ENCODE results near the gene SLIT1.

The SLIT1 gene

DNA sequence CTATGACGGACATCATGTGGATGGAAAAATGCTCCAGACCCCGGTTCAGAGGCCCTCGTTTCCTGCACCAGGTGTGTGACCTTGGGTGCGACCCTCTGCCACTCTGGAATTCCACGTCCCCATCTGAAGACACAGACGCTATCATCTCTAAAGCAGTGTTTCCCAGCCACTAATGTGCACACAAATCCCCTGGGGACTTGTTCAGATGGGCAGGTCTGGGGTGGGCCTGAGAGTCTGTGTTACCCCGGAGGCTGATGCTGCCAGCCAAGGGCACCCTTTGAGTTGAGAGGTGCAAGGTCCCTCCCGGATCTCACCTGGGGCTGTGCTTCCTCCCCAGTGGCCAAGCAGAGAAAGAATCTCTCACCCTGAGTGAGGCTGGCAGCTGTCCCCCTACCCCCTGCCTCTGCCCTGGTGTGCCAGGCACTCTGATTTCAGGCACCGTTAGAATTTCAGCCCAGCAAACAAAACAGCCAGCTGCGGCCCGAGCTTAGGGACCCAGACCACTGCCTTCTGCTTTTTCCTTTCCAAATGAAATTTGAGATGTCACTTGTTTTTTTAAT lies 90.0 kb downstream of the SLIT1 start:
- TF ChIP-seq, protein P1, sequence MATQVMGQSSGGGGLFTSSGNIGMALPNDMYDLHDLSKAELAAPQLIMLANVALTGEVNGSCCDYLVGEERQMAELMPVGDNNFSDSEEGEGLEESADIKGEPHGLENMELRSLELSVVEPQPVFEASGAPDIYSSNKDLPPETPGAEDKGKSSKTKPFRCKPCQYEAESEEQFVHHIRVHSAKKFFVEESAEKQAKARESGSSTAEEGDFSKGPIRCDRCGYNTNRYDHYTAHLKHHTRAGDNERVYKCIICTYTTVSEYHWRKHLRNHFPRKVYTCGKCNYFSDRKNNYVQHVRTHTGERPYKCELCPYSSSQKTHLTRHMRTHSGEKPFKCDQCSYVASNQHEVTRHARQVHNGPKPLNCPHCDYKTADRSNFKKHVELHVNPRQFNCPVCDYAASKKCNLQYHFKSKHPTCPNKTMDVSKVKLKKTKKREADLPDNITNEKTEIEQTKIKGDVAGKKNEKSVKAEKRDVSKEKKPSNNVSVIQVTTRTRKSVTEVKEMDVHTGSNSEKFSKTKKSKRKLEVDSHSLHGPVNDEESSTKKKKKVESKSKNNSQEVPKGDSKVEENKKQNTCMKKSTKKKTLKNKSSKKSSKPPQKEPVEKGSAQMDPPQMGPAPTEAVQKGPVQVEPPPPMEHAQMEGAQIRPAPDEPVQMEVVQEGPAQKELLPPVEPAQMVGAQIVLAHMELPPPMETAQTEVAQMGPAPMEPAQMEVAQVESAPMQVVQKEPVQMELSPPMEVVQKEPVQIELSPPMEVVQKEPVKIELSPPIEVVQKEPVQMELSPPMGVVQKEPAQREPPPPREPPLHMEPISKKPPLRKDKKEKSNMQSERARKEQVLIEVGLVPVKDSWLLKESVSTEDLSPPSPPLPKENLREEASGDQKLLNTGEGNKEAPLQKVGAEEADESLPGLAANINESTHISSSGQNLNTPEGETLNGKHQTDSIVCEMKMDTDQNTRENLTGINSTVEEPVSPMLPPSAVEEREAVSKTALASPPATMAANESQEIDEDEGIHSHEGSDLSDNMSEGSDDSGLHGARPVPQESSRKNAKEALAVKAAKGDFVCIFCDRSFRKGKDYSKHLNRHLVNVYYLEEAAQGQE (IDR thresholded peaks at IDR 0.05; ENCODE audit: low read depth): no peak

DNA sequence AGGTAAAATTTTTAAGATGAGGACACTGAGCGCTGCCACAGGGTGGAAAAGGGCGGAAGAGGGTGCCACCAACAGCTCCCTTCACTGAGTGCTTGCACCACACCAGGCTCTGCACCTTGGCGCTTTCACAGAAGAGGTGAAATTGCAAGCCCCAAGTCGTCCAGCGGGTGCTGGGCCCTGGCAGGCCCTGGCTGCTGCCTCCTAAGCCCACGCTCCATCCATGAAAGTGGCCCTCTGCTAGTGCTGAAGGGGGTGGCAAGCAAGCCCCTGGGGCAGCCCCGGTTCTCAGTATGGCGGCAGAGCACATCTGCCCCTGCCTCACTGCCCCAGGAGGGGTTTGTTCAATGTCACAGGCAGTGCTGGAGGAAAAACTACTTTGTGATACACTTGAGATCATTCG lies 95.1 kb downstream of the SLIT1 start:
- TF ChIP-seq NFIC (IDR thresholded peaks at IDR 0.05): no peak
- TF ChIP-seq YY1 (IDR thresholded peaks at IDR 0.05; ENCODE audit: low read depth): no peak
- TF ChIP-seq, protein P2, sequence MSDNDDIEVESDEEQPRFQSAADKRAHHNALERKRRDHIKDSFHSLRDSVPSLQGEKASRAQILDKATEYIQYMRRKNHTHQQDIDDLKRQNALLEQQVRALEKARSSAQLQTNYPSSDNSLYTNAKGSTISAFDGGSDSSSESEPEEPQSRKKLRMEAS (IDR thresholded peaks at IDR 0.05): no peak
- TF ChIP-seq TAF1 (IDR thresholded peaks at IDR 0.05; ENCODE audit: low read depth): no peak

DNA sequence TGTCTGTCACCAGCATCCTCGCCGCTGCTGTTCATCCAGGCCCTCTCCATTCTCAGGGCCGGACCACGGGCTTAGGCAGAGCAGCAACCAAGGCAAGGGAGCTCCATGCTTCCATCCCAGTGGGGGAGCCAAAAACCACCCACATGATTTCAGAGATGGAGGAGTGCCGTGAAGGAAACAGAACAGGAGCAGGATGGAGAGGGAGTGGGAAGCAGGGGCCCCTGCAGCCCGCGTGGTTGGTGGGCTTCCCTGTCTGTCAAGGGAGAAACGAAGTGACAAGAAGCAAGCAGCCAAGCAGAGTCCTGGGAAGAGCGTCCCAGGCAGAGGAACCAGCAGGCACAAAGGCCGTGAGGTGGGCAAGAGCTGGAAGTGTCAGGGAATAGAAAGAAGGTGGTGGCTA lies 95.7 kb downstream of the SLIT1 start:
- TF ChIP-seq EP300 (IDR thresholded peaks at IDR 0.05; ENCODE audit: borderline replicate concordance): no peak
- TF ChIP-seq NFIC (IDR thresholded peaks at IDR 0.05): no peak
- no peak for TF ChIP-seq RAD21 (IDR thresholded peaks at IDR 0.05; ENCODE audit: low read depth)
- TF ChIP-seq TEAD4 (IDR thresholded peaks at IDR 0.05): no peak
- TF ChIP-seq TAF1 (IDR thresholded peaks at IDR 0.05; ENCODE audit: low read depth): no peak
- TF ChIP-seq, protein P3, sequence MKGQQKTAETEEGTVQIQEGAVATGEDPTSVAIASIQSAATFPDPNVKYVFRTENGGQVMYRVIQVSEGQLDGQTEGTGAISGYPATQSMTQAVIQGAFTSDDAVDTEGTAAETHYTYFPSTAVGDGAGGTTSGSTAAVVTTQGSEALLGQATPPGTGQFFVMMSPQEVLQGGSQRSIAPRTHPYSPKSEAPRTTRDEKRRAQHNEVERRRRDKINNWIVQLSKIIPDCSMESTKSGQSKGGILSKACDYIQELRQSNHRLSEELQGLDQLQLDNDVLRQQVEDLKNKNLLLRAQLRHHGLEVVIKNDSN (IDR thresholded peaks at IDR 0.05): no peak
- TF ChIP-seq CREB1 (IDR thresholded peaks at IDR 0.05; ENCODE audit: low read depth): no peak
- no peak for TF ChIP-seq CEBPB (IDR thresholded peaks at IDR 0.05)
- no peak for TF ChIP-seq EGR1 (IDR thresholded peaks at IDR 0.05)
- TF ChIP-seq TCF12 (IDR thresholded peaks at IDR 0.05; ENCODE audit: low read depth): no peak
- no peak for TF ChIP-seq YY1 (IDR thresholded peaks at IDR 0.05; ENCODE audit: low read depth)

DNA sequence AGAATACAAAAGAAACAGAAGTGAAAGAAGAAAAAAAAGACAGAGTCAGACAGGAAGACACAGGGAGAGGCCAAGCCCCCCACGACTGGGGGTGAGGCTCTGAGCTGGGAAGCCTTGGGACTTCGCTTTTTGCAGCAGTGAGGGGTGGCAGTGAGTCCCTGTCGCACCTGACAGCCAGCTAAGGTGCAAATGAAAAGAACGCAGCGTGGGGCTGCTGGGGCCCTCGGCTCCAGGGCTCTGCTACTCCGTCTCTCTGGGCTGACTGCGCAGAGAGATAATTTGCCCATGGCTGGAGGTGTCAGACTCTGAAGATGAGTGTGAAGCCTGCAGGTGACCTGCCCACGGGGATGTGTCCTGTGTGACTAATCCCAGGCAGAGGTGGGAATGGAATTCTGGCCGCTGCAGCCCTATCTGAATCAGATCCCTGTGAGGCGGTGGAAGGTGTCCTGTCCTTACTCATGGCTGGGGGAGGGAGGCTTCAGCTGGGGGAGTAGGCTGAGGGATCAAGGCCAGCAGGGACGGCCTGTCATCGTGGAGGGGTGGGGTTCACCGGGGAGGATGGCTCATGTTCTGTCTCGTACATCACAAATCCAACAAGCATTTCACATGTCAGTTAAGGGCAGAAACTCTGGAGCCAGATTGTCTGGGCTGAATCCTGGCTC lies 96.4 kb downstream of the SLIT1 start:
- TF ChIP-seq, protein P1 (IDR thresholded peaks at IDR 0.05; ENCODE audit: low read depth): no peak
- TF ChIP-seq RAD21 (IDR thresholded peaks at IDR 0.05; ENCODE audit: low read depth): no peak
- no peak for TF ChIP-seq YY1 (IDR thresholded peaks at IDR 0.05; ENCODE audit: low read depth)
- no peak for TF ChIP-seq CEBPB (IDR thresholded peaks at IDR 0.05)
- no peak for TF ChIP-seq EP300 (IDR thresholded peaks at IDR 0.05; ENCODE audit: borderline replicate concordance)
- TF ChIP-seq, protein P3 (IDR thresholded peaks at IDR 0.05): no peak
- TF ChIP-seq EGR1 (IDR thresholded peaks at IDR 0.05): no peak
- TF ChIP-seq CREB1 (IDR thresholded peaks at IDR 0.05; ENCODE audit: low read depth): no peak
- no peak for TF ChIP-seq TAF1 (IDR thresholded peaks at IDR 0.05; ENCODE audit: low read depth)

DNA sequence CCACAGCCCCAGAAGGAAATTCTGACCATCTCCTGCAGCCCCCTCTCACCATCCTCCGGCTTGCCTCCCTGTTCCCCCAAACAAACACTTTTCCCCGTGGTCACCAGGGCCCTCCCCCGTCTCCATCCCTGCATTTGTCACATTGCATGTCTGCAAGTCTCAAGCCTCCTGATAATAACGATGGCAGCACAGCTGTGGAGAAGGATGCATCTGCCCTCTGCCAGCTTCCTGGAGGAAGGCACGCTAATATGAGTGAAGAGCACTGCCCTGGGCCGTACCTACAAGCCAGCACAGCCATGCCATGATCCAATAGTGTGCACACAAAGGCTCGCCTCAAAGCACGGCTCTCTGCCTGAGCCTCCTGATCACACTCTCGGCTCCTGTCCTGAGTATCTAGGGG lies 98.5 kb downstream of the SLIT1 start:
- TF ChIP-seq YY1 (IDR thresholded peaks at IDR 0.05; ENCODE audit: low read depth) (no peak), TAF1 (IDR thresholded peaks at IDR 0.05; ENCODE audit: low read depth) (no peak), CEBPB (IDR thresholded peaks at IDR 0.05) (no peak), RAD21 (IDR thresholded peaks at IDR 0.05; ENCODE audit: low read depth) (no peak), TEAD4 (IDR thresholded peaks at IDR 0.05) (no peak), NFIC (IDR thresholded peaks at IDR 0.05) (no peak)
- TF ChIP-seq, protein P2 (IDR thresholded peaks at IDR 0.05): no peak
- TF ChIP-seq, protein P1 (IDR thresholded peaks at IDR 0.05; ENCODE audit: low read depth): no peak
- TF ChIP-seq, protein P3 (IDR thresholded peaks at IDR 0.05): no peak
